Measurements from ENCODE around the gene CALD1. TPM values are rescaled to one million over a fixed set of nuclear protein-coding genes. Genes with fewer than 3 reads are reported as not detected.
A peak's percentile ranks its signal among the peaks of the same experiment; 100 is the strongest.

The CALD1 gene
- polyA plus RNA-seq, 4 donors: 3.4 to 70.8 (median 45.3) TPM

DNA sequence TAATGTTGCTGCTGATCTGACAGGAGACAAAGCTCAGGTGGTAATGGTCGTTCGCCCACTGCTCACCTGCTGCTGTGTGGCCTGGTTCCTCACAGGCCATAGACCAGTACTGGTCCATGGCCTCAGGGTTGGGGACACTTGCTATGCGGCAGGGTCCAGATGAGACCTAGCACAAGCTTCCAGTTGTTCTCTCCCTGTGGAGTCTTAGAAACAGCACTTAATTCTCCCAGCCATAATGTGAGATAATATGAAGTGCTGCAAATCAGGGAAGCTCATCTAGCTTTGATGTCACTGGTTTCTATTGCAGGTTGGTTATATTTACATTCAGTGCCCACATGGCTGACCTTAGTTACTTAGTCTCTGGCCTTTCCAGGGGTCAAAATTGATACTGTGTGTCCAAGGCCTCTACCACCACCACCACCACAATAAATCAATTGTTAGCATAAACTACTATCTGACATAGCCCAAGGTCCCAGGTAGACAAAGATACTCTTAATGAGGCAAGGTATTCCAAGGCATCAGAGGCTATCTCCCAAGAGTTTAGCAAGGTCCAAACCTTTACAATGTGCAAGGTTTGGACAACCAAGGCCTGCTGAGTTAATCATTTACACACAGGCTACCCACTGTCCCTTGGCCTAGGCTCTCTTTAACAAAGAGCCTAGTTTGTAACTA lies 217.9 kb downstream of the CALD1 start:
- H3K27me3 ChIP-seq (ENCODE audit: control insufficient read depth in 3 of 3, insufficient read depth in 3 of 3, low read length in 3 of 3): no peaks in the 10 kb centered on the region
- H3K4me1 ChIP-seq (ENCODE audit: control insufficient read depth in 3 of 3, insufficient read depth in 2 of 3, low read depth in 1 of 3, low read length in 2 of 3): peaks cover 0 to 4% (median 2%) of the 10 kb centered on the region in 3 donors
- FAIRE-seq (no peak), DNase-seq (no peak)
- peaks cover 0 to 3% (median 0%) of the 10 kb centered on the region in 3 donors for H3K36me3 ChIP-seq (ENCODE audit: control insufficient read depth in 3 of 3, insufficient read depth in 2 of 3, low read depth in 1 of 3, low read length in 3 of 3)
- WGBS, 3 donors: 90 to 93% (median 91%) methylated on average over 3 of the region's 3 CpGs
- peaks cover 0 to 4% of the 10 kb centered on the region in 2 donors for H3K9me3 ChIP-seq (ENCODE audit: control insufficient read depth in 2 of 2, insufficient read depth in 1 of 2, low read depth in 1 of 2, low read length in 1 of 2)
- H3K27ac ChIP-seq (ENCODE audit: low read depth in 1 of 3, low read length in 2 of 3): peak overlapping the region in 1 of 3 donors; percentile 40
- H3K4me3 ChIP-seq (ENCODE audit: low read depth in 1 of 3, low read length in 3 of 3): no peak overlapping the region

DNA sequence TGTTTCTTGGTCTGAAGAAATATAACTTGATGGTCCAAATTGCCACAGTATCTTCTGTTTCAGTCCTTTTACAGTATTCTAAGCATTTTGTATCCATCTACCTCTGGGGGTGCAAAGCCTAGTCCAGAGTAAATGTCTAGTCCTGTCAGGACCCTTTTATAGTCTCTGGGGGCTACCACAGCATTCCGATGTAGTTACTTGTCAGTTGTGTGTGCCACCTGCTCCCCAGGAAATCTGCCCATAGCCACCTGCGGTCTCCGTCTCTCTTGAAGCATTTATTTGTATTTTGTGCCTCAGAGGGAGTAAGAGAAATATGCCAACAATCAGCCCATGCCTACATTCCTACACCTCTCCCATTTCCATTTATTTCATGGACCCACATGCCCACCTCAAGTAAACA lies 219.7 kb downstream of the CALD1 start:
- FAIRE-seq (no peak), DNase-seq (no peak)
- Histone ChIP-seq H3K4me1 (ENCODE audit: control insufficient read depth in 3 of 3, insufficient read depth in 2 of 3, low read depth in 1 of 3, low read length in 2 of 3) (peaks cover 0 to 4% (median 0%) of the 10 kb centered on the region in 3 donors), H3K9me3 (ENCODE audit: control insufficient read depth in 2 of 2, insufficient read depth in 1 of 2, low read depth in 1 of 2, low read length in 1 of 2) (peaks cover 0 to 4% of the 10 kb centered on the region in 2 donors), H3K27me3 (ENCODE audit: control insufficient read depth in 3 of 3, insufficient read depth in 3 of 3, low read length in 3 of 3) (no peaks in the 10 kb centered on the region), H3K36me3 (ENCODE audit: control insufficient read depth in 3 of 3, insufficient read depth in 2 of 3, low read depth in 1 of 3, low read length in 3 of 3) (peaks cover 0 to 3% (median 0%) of the 10 kb centered on the region in 3 donors), H3K4me3 (ENCODE audit: low read depth in 1 of 3, low read length in 3 of 3) (no peak overlapping the region), H3K27ac (ENCODE audit: low read depth in 1 of 3, low read length in 2 of 3) (no peak overlapping the region)
- 92 to 97% (median 95%) methylated on average over 3 of the region's 3 CpGs for WGBS, 3 donors

DNA sequence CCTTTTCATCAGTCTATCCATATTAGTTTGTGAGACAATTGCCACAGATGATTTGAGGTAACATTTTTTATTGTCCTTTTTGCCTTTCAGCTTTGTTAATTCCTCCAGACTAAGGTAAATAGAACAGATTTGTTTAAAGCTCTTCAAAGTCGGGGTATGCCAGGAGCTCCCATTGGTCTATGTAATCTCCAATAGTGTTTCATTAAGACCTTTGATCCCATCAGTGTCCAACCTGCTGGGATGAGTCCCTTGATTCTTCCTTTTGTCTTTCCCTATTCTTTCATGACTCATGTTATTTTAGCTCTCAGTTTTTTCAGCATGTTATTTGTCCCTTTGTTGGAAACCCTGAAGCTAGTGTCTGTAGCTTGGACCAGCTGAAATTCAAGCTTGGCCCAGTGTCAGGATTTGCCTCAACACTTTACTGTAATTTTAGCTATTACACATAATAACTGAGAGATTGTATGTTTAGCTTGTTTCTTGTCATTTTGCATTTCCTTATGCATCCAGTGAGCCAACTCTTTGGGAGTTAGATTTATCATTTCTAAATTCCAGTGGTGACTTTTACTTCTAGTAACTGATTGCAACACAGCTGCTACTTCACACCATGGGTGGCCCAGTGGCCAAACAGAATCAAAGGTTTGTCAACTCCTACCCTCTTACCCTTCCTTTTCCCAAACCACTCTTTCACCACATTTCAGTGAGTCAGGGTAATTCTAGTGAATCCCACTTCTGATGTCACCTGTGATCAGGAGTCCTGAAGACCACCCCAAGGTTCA lies 222.1 kb downstream of the CALD1 start:
- H3K4me1 ChIP-seq (ENCODE audit: control insufficient read depth in 3 of 3, insufficient read depth in 2 of 3, low read depth in 1 of 3, low read length in 2 of 3): peaks cover 0 to 4% (median 0%) of the 10 kb centered on the region in 3 donors
- no peak overlapping the region for H3K27ac ChIP-seq (ENCODE audit: low read depth in 1 of 3, low read length in 2 of 3)
- no peaks in the 10 kb centered on the region for H3K36me3 ChIP-seq (ENCODE audit: control insufficient read depth in 3 of 3, insufficient read depth in 2 of 3, low read depth in 1 of 3, low read length in 3 of 3)
- H3K9me3 ChIP-seq (ENCODE audit: control insufficient read depth in 2 of 2, insufficient read depth in 1 of 2, low read depth in 1 of 2, low read length in 1 of 2): peaks cover 0 to 4% of the 10 kb centered on the region in 2 donors
- 56 to 79% (median 79%) methylated on average over 1 of the region's 1 CpG for WGBS, 3 donors
- FAIRE-seq (no peak), DNase-seq (no peak)
- H3K27me3 ChIP-seq (ENCODE audit: control insufficient read depth in 3 of 3, insufficient read depth in 3 of 3, low read length in 3 of 3): no peaks in the 10 kb centered on the region
- H3K4me3 ChIP-seq (ENCODE audit: low read depth in 1 of 3, low read length in 3 of 3): no peak overlapping the region

DNA sequence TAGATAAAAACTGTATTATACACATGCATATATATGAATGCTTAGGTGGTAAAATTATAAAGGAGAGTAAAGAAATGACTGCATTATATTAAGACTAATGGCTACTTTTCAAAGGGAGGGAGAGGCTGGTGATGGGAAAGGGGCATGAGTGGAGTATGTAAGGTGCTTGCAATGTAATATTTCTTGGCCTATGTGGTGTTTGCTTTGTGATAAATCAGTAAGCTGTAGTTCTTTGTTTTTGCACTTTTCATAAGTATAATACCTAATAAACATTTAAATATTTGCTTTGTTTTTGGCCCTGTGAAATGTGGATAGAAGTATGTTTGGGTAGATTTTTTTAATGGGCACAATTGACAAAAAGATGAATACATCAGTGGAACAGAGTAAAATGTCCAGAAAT lies 232.8 kb downstream of the CALD1 start:
- FAIRE-seq: no peak
- Histone ChIP-seq H3K27ac (ENCODE audit: low read depth in 1 of 3, low read length in 2 of 3) (no peak overlapping the region), H3K36me3 (ENCODE audit: control insufficient read depth in 3 of 3, insufficient read depth in 2 of 3, low read depth in 1 of 3, low read length in 3 of 3) (no peaks in the 10 kb centered on the region), H3K4me1 (ENCODE audit: control insufficient read depth in 3 of 3, insufficient read depth in 2 of 3, low read depth in 1 of 3, low read length in 2 of 3) (no peaks in the 10 kb centered on the region), H3K27me3 (ENCODE audit: control insufficient read depth in 3 of 3, insufficient read depth in 3 of 3, low read length in 3 of 3) (no peaks in the 10 kb centered on the region), H3K4me3 (ENCODE audit: low read depth in 1 of 3, low read length in 3 of 3) (no peak overlapping the region), H3K9me3 (ENCODE audit: control insufficient read depth in 2 of 2, insufficient read depth in 1 of 2, low read depth in 1 of 2, low read length in 1 of 2) (no peaks in the 10 kb centered on the region)
- no peak for DNase-seq

Other genes starting within 250 kb of the CALD1 start
- under 1 TPM in 1 of 4 donors, not detected in 3; 0.49 TPM for gene AKR1B15, start 230.5 kb upstream of the CALD1 start, polyA plus RNA-seq
- 10 to 100 TPM in 3 of 4 donors, 1 to 10 TPM in 1; 9.9 to 15.4 (median 12.0) TPM for gene BPGM, start 132.8 kb upstream of the CALD1 start, polyA plus RNA-seq
- 1 to 10 TPM in 1 of 4 donors, under 1 TPM in 3; 0.27 to 3.8 (median 0.88) TPM for gene AGBL3, start 206.9 kb downstream of the CALD1 start, polyA plus RNA-seq

All from small intestine (tissue), 7 donors.